ENCODE results near the gene EYA2. TPM values are rescaled to one million over a fixed set of nuclear protein-coding genes. Genes with fewer than 3 reads are reported as not detected.

The EYA2 gene
- total and polyA plus RNA-seq, 2 donors (not counting 1 experiment from before 2014, with no cell fraction given): 1.1 to 2.8 TPM

DNA sequence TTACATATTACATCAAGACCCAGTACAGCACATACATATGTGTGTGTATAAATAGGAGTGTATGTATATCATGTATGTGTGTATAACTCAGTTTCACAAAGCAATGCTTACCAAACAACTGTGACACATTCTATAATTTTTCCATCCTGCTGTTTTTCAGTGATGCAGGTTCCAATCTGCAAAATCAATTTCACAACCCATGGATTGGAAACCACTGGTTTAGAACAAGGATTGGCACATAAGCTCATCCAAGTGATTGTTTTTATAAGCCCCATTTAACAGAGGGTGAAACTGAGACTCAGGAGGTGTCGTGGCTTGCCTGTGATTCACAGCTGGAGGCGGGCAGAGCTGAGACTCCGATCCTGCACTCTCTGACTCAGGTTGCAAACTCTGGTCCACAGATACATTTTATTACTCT lies 303.6 kb downstream of the EYA2 start:
- Histone ChIP-seq H2AFZ (ENCODE audit: insufficient read depth, low read depth, low read length, poor library complexity, severe bottlenecking) (no peak overlapping the region), H3K27ac (ENCODE audit: low read length in 2 of 2) (no peak overlapping the region), H3K36me3 (replicated peaks in 1 of 2; ENCODE audit: control extremely low read depth in 1 of 2, control insufficient read depth in 1 of 2, extremely low read depth in 1 of 2, insufficient read depth in 2 of 2, low read length in 1 of 2) (no peaks in the 10 kb centered on the region), H3K4me1 (ENCODE audit: control insufficient read depth in 2 of 2, insufficient read depth in 2 of 2, low read length in 2 of 2) (peaks cover 3 to 7% of the 10 kb centered on the region in 2 donors), H3K9ac (ENCODE audit: low read length) (no peak overlapping the region), H3K9me3 (ENCODE audit: control extremely low read depth in 1 of 3, control insufficient read depth in 2 of 3, insufficient read depth in 1 of 3, low read length in 2 of 3) (no peaks in the 10 kb centered on the region), H3K27me3 (replicated peaks in 1 of 4; ENCODE audit: control extremely low read depth in 1 of 4, control insufficient read depth in 3 of 4, insufficient read depth in 4 of 4, low read length in 3 of 4) (no peaks in the 10 kb centered on the region), H3K4me2 (replicated peaks; ENCODE audit: low read depth, low read length, poor library complexity, severe bottlenecking) (no peak overlapping the region), H3K4me3 (ENCODE audit: control extremely low read depth in 1 of 5, extremely low read depth in 1 of 5, insufficient read depth in 1 of 5, low read depth in 2 of 5, low read length in 4 of 5) (no peak overlapping the region), H4K20me1 (ENCODE audit: control insufficient read depth, insufficient read depth, low read length, poor library complexity, severe bottlenecking) (no peaks in the 10 kb centered on the region), H3K79me2 (ENCODE audit: control insufficient read depth, insufficient read depth, low read length) (no peaks in the 10 kb centered on the region)
- 89% methylated on average over 3 of the region's 3 CpGs for WGBS (ENCODE audit: insufficient coverage)
- H3K4me1 Mint-ChIP-seq: peaks cover 5% of the 10 kb centered on the region
- POLR2A ChIA-PET: no interaction called here
- ATAC-seq (ENCODE audit: low read depth) (no peak), DNase-seq (no peak)
- intact Hi-C loops (cut with micrococcal nuclease): loop anchor here (5.0 to 10.0 kb wide), 2 partner anchors 307 to 464 kb away; partner anchors contain the start of gene NCOA3
- no peaks in the 10 kb centered on the region for H3K27me3 Mint-ChIP-seq
- TF ChIP-seq, protein P1, sequence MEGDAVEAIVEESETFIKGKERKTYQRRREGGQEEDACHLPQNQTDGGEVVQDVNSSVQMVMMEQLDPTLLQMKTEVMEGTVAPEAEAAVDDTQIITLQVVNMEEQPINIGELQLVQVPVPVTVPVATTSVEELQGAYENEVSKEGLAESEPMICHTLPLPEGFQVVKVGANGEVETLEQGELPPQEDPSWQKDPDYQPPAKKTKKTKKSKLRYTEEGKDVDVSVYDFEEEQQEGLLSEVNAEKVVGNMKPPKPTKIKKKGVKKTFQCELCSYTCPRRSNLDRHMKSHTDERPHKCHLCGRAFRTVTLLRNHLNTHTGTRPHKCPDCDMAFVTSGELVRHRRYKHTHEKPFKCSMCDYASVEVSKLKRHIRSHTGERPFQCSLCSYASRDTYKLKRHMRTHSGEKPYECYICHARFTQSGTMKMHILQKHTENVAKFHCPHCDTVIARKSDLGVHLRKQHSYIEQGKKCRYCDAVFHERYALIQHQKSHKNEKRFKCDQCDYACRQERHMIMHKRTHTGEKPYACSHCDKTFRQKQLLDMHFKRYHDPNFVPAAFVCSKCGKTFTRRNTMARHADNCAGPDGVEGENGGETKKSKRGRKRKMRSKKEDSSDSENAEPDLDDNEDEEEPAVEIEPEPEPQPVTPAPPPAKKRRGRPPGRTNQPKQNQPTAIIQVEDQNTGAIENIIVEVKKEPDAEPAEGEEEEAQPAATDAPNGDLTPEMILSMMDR (IDR thresholded peaks at IDR 0.05): no peak
- no peak for TF ChIP-seq EZH2 (IDR thresholded peaks at IDR 0.05; ENCODE audit: borderline replicate concordance, insufficient read depth, low read depth, low read length, poor library complexity, severe bottlenecking)
- H3K27ac Mint-ChIP-seq: no peak overlapping the region
- no peak overlapping the region for H3K4me3 Mint-ChIP-seq
- CTCF ChIA-PET: interaction anchor here (0.8 to 1.4 kb wide), 7 partner anchors 11 to 466 kb away, joined by 3 to 9 read pairs (median 3); no protein-coding TSS in a partner anchor
- no peaks in the 10 kb centered on the region for H3K9me3 Mint-ChIP-seq (ENCODE audit: insufficient read depth)

DNA sequence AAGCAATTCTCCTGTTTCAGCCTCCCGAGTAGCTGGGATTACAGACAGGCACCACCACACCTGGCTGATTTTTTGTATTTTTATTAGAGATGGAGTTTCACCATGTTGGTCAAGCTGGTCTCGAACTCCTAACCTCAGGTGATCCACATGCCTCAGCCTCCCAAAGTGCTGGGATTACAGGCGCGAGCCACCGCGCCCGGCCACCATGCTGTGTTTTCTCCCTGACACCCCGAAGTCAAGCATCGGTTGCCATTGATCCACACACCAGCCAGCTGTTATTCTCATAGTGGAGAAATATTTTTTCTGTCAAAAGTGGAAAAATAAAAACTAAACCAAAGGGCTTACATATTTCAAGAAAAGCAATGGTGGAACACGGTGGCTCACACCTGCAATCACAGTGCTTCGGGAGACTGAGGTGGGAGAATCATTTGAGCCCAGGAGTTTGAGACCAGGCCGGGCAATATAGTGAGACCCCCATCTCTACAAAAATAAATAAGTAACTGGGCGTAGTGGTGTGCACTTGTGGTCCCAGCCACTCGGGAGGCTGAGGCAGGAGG lies 304.4 kb downstream of the EYA2 start:
- peaks cover 3 to 7% of the 10 kb centered on the region in 2 donors for H3K4me1 ChIP-seq (ENCODE audit: control insufficient read depth in 2 of 2, insufficient read depth in 2 of 2, low read length in 2 of 2)
- Mint-ChIP-seq H3K4me3 (no peak overlapping the region), H3K27ac (no peak overlapping the region), H3K4me1 (peaks cover 5% of the 10 kb centered on the region), H3K9me3 (ENCODE audit: insufficient read depth) (no peaks in the 10 kb centered on the region), H3K27me3 (no peaks in the 10 kb centered on the region)
- H3K4me3 ChIP-seq (ENCODE audit: control extremely low read depth in 1 of 5, extremely low read depth in 1 of 5, insufficient read depth in 1 of 5, low read depth in 2 of 5, low read length in 4 of 5): no peak overlapping the region
- H3K27ac ChIP-seq (ENCODE audit: low read length in 2 of 2): no peak overlapping the region
- H2AFZ ChIP-seq (ENCODE audit: insufficient read depth, low read depth, low read length, poor library complexity, severe bottlenecking): no peak overlapping the region
- H3K4me2 ChIP-seq (replicated peaks; ENCODE audit: low read depth, low read length, poor library complexity, severe bottlenecking): no peak overlapping the region
- ATAC-seq (ENCODE audit: low read depth) (no peak), DNase-seq (no peak)
- no peaks in the 10 kb centered on the region for H3K9me3 ChIP-seq (ENCODE audit: control extremely low read depth in 1 of 3, control insufficient read depth in 2 of 3, insufficient read depth in 1 of 3, low read length in 2 of 3)
- ChIA-PET CTCF (interaction anchor here (0.7 to 2.0 kb wide), 7 partner anchors 12 to 1421 kb away, joined by 3 to 9 read pairs (median 3); no protein-coding TSS in a partner anchor), POLR2A (no interaction called here)
- no peaks in the 10 kb centered on the region for H3K27me3 ChIP-seq (replicated peaks in 1 of 4; ENCODE audit: control extremely low read depth in 1 of 4, control insufficient read depth in 3 of 4, insufficient read depth in 4 of 4, low read length in 3 of 4)
- no peaks in the 10 kb centered on the region for H3K79me2 ChIP-seq (ENCODE audit: control insufficient read depth, insufficient read depth, low read length)
- 100% methylated on average over 1 of the region's 14 CpGs for WGBS (ENCODE audit: insufficient coverage)
- no peaks in the 10 kb centered on the region for H4K20me1 ChIP-seq (ENCODE audit: control insufficient read depth, insufficient read depth, low read length, poor library complexity, severe bottlenecking)
- TF ChIP-seq, protein P1 (IDR thresholded peaks at IDR 0.05): no peak
- TF ChIP-seq EZH2 (IDR thresholded peaks at IDR 0.05; ENCODE audit: borderline replicate concordance, insufficient read depth, low read depth, low read length, poor library complexity, severe bottlenecking): no peak
- intact Hi-C loops (cut with micrococcal nuclease): loop anchor here (5.0 to 10.0 kb wide), 2 partner anchors 306 to 463 kb away; partner anchors contain the start of gene NCOA3
- no peak overlapping the region for H3K9ac ChIP-seq (ENCODE audit: low read length)
- no peaks in the 10 kb centered on the region for H3K36me3 ChIP-seq (replicated peaks in 1 of 2; ENCODE audit: control extremely low read depth in 1 of 2, control insufficient read depth in 1 of 2, extremely low read depth in 1 of 2, insufficient read depth in 2 of 2, low read length in 1 of 2)

All from B cell (primary cell).